GM19397 (cell line): Measurements from ENCODE around the gene TMEM254.
"Not testable (repeated sequence)": the region's sequence is repeated elsewhere in the genome, so short reads cannot be mapped to it uniquely, and the experiment has no call there.

ENCODE experiments used
- ATAC-seq: cut with Tn5 transposase; IDR thresholded peaks from one replicate; pipeline ENCODE4 v1.9.1; 2021; ENCODE audit warnings: mild to moderate bottlenecking, moderate library complexity; ENCODE audit not compliant: unreplicated experiment

TMEM254 gene

GRCh38 chr10:80078448-80079311 lies at the start of gene TMEM254:
TMEM254 (plus strand) TSS chr10:80078665; CDS start chr10:80078700, 35 bp downstream.
- ATAC-seq = peak; percentile 92

DNA sequence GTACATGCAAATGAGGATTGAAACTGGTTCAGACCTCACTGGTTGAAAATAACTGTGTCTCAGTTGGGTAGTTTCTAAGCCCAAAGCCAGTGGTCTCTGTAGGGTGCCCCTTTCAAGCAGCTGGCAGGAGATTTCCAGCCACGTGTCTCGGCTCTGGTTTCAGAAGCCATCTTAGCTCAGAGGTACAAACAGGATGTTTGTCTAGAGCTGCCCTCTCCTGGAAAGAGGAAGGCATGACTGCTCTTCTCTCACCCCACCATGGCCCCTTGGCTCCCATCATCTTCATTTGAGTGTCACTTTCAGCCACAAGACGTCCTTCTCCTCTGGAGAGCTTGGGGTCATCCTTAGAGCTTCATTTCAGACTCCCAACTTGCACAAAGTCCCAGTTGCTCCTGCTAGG lies 49.3 kb upstream of the TMEM254 start:
- peak; percentile 42 for ATAC-seq

- not testable (repeated sequence) for ATAC-seq
These were observed 48.6 kb upstream of the TMEM254 start for GRCh38 chr10:80029865-80030264.

DNA sequence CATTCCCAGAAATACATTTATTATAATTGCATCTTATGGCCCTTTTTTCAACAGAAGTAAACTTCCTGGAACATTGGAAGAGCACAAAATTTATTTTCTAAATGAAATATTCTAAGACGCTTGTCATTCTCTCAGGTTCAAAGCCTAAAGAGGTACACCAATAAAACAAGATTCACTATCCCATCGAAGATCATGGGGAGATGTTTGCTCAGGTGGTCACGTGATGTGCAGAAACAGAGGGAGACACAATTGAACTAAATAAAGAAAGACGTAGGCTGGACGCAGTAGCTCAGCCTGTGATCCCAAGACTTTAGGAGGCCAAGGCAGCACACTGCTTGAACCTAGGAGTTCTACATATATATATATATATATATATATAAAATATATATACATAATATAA lies 46.0 kb upstream of the TMEM254 start:
- no peak for ATAC-seq

DNA sequence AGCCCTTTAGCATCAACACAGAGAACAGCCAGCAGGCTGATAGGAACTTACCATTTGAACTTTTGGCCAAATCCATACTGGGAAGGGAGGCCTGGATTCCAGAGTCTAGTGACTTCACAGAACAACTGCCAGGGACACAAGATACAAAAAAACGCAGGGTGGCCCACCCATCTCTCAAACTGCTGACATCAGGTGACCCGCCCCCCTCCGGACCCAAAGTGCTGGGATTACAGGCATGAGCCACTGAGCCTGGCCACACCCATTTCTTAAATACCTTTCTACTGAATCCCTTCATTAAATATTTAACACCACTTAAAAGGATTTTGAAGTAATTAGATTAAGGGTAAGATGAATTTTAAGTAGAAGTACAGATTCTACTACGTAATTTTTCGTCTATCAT lies 43.7 kb upstream of the TMEM254 start:
- ATAC-seq = not testable (repeated sequence)

- not testable (repeated sequence) for ATAC-seq
These were observed 43.0 kb upstream of the TMEM254 start for GRCh38 chr10:80035430-80035829.

DNA sequence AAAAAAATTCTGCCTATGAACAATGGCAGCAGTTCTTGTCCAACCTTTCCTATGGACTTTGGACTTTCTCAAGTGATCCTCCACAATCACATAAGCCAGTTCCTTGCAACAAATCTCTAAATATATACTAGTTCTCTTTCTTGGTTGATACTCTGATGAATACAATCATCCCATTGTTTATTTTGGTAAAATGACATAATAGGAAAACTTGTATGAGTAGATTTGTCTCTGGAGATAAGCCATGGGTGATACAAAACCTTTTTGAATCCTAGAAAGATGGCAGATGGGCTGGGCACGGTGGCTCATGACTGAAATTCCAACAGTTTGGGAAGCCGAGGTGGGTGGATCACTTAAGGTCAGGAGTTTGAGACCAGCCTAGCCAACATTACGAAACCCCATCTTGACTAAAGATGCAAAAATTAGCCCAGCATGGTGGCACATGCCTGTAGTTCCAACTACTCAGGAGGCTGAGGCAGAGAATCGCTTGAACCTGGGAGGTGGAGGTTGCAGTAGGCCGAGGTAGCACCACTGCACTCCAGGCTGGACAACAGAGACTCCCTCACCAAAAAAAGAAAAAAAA lies 41.5 kb upstream of the TMEM254 start:
- not testable (repeated sequence) for ATAC-seq

GRCh38 chr10:80038226-80038625 lies 40.2 kb upstream of the TMEM254 start:
- ATAC-seq = not testable (repeated sequence)

DNA sequence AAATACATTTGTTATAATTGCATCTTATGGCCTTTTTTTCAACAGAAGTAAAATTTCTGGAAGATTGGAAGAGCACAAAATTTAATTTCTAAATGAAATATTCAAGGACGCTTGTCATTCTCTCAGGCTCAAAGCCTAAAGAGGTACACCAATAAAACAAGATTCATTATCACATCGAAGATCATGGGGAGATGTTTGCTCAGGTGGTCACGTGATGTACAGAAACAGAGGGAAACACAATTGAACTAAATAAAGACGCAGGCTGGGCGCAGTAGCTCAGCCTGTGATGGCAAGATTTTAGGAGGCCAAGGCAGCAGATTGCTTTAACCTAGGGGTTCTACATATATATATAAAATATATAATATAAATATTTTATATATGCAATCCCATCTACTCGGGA lies 37.3 kb upstream of the TMEM254 start:
- no peak for ATAC-seq

DNA sequence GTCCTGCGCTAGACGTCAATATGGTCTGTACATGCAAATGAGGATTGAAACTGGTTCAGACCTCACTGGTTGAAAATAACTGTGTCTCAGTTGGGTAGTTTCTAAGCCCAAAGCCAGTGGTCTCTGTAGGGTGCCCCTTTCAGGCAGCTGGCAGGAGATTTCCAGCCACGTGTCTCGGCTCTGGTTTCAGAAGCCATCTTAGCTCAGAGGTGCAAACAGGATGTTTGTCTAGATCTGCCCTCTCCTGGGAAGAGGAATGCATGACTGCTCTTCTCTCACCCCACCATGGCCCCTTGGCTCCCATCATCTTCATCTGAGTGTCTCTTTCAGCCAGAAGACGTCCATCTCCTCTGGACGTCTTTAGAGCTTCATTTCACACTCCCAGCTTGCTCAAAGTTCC lies 33.5 kb upstream of the TMEM254 start:
- ATAC-seq = not testable (repeated sequence)

GRCh38 chr10:80046629-80047441 lies 31.6 kb upstream of the TMEM254 start:
- ATAC-seq = peak; percentile 75

- no peak for ATAC-seq
These were observed 27.7 kb upstream of the TMEM254 start for GRCh38 chr10:80050752-80051151.

- ATAC-seq = no peak
These were observed 26.5 kb upstream of the TMEM254 start for GRCh38 chr10:80051993-80052392.

DNA sequence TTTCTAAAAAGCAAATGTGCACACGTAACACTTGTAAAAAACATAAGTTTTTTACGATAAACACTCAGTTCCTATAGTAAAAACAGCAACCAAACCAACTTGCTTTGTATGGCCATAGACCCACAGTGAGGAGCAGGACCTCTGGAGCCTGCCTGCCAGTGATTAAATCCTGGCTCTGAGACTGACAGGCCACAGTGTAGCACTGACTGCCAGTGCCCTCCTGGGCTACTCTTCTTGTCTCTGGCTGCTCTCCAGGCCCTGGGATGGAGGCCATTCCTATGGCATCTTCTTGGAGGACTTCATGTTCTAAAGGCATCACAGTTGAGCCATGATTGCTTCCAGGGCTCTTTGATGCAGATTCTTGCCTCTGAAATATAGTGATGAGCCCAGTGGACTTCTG lies 22.7 kb upstream of the TMEM254 start:
- ATAC-seq = no peak

DNA sequence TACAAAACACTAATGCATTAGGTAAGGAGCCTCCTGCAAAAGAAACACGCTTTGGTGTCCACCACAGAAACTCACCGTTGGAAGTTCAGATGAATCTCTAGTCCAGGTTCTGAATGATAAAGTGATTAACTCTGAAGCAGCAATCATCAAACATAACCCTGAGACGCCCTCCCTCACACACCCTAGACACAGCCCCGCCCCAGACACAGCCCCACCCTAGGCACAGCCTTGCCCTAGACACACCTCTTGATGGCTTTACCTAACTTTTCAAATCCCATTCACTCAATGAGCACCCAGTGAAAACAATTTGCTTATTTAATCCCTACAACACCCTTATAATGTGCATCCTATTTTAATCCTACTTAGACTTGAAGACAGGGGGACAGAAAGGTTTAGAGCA lies 21.3 kb upstream of the TMEM254 start:
- ATAC-seq = no peak

DNA sequence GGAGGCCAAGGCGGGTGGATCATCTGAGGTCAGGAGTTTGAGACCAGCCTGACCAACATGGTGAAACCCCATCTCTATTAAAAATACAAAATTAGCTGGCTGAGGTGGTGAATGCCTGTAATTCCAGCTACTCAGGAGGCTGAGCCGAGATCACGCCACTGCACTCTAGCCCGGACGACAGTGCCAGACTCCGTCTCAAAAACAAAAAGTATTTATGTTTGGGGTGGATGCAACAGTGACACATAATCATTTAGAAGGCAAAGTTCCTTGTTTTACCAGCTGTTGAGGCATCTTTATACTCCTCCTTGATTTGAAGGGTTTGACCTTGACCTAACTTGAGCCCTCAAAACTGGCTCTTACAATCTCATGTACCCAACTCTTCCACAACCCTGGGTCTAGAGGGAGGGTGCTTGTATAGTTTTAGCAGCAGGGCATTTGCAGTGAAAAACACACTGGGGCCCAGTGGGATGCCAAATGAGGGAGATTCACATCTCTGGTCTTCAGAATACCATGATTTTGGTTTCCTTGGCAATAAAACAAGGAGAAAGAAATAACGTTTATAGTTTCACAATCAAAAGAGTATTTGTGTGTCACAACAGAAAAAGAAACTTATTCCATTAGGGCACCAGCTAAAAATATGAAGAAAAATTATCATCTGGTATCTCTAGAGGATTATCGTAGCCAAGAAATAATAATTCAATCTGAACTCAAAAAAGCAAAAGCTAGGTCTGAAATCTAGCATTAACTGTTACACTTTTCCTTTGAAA lies 14.2 kb upstream of the TMEM254 start:
- no peak for ATAC-seq

DNA sequence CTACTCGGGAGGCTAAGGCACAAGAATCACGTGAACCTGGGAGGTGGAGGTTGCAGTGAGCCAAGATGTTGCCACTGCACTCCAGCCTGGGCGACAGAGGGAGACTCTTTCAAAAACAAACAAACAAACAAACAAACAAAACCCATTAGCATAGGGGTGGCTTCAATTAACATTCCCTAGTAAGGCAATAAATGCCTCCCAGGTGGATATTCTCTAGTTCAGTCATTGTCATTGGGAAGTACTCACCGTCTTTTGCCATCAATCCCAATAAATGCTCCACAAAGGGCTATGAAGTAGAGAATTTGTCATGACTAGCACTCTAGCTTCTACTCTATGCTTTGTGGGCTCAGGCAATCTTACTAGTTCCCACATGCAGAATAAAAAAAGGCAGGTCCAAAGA lies 11.7 kb upstream of the TMEM254 start:
- no peak for ATAC-seq

GRCh38 chr10:80067821-80068220 lies 10.6 kb upstream of the TMEM254 start:
- ATAC-seq = not testable (repeated sequence)

DNA sequence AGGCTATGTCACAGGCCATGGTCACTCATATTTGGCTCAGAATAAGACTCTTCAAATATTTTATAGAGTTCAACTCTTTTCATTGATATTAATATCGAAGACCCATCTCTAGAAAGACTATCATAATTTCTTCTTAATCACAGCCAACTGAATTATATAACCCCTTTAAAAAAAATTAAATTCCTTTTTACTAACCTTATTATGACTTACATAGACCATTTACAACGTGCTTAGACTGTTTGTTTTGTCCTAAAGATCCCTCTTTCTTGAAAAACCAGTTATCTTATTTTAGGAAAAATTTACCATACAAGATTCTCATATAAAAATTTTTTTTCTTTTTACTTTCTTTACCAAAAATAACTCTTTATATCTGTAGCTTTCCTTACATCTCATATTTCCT lies 10.2 kb upstream of the TMEM254 start:
- ATAC-seq = no peak

- ATAC-seq = no peak
These were observed 8.4 kb upstream of the TMEM254 start for GRCh38 chr10:80070057-80070456.

GRCh38 chr10:80072584-80072983 lies 5.9 kb upstream of the TMEM254 start:
- ATAC-seq = no peak
